ENCODE measurements around the gene GPR162.

Gene GPR162

DNA sequence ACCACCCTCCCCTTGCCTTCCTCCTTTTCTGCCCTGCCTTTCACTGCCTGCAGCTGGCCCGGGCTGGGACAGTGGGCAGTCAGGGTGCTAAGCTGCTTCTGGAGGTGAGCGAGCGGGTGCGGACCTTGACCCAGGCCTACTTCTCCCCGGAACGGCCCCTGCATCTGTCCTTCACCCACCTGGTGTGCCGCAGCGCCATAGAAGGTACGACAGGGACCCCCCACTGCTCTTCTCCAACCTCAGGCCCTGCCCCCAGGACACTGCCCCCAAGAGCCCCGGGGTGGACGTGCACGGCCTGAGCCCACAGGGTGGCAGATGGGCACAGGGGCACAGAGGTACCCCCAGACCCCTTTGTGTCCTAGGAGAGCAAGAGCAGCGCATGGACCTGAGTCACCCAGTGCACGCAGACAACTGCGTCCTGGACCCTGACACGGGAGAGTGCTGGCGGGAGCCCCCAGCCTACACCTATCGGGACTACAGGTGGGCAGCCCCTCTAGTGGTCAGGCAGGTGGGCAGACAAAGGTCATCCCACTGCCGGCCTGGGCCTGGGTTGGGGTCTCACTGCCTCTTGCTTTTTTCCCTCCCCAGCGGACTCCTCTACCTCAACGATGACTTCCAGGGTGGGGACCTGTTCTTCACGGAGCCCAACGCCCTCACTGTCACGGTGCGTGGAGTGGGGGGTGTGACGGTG lies 15.9 kb downstream of the GPR162 start:
- DNase-seq: no peak

DNA sequence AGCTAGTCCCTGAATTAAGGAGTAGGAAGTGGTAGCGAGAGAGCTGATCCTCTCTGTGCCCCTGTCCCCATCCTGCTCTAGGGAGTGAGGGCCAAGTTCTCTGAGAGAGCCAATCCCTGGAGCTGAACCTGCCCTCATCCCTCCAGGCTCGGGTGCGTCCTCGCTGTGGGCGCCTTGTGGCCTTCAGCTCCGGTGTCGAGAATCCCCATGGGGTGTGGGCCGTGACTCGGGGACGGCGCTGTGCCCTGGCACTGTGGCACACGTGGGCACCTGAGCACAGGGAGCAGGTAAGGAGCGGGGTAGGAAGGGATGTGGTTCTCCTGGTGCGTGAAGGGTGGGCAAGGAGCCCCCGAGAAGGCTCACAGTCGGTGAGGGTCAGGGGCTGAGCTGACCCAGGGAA lies 17.2 kb downstream of the GPR162 start:
- DNase-seq: no peak

GRCh38 chr12:6839482-6840201 lies 18.0 kb downstream of the GPR162 start:
- no peak for DNase-seq

DNA sequence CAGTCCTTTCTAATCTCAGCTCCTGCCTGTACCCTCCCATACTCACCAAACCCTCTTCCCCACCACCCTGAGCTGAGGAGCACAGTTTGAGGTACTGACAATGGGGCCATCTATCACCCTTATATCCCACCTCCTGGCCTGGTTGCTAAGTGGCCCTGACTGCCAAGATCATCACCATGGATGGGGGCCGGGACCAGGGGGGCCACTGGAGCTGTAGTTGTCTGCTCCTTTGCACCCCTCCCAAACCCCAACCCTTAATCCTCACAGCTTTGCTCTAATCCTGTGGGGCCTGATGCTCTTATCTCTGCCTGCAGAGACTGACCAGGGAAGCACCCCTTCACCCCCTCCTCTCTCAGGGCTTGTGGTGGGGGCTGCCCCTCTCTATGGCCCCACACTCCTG lies 18.7 kb downstream of the GPR162 start:
- no peak for DNase-seq

- no peak for DNase-seq
Observed at GRCh38 chr12:6840761-6841515, 19.3 kb downstream of the GPR162 start, which contains the start of gene GNB3. GNB3 (plus strand) TSS chr12:6840925; CDS start chr12:6841288, 363 bp downstream.

DNA sequence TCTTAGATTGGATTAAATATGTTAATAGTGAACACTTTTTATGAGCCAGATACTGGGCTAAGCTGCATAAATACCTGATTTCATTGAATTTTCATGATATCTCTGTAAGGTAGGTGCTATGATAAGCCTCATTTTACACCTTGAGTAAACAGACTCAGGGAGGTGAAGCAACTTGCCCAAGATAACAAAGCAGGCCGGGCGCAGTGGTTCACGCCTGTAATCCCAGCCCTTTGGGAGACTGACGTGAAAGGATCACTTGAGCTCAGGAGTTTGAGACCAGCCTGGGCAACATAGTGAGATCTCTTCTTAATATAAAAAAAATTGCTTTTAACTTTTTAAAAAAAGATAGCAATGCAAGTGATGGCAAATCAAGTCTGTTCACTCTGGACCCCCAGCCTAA lies 20.5 kb downstream of the GPR162 start:
- no peak for DNase-seq

DNA sequence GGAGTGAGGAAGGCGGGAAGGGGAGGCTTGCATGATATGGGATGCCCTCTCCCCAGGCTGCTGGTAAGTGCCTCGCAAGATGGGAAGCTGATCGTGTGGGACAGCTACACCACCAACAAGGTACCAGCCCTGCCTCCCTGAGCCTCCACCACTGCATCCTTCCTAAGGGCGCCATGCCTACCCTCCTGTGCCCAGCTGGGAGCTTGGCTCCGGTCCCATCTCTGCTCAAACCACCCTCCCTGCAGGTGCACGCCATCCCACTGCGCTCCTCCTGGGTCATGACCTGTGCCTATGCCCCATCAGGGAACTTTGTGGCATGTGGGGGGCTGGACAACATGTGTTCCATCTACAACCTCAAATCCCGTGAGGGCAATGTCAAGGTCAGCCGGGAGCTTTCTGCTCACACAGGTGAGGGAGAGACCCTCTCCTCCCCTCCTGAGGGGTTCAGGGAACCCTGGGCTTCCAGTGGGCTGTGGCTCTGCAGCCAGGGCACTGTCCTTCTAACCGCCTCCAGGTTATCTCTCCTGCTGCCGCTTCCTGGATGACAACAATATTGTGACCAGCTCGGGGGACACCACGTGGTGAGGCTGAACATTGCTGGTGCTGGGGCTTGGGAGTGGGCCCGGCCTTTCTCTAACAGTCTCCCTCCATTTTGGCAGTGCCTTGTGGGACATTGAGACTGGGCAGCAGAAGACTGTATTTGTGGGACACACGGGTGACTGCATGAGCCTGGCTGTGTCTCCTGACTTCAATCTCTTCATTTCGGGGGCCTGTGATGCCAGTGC lies 21.7 kb downstream of the GPR162 start:
- peak in 1 of 2 experiments; percentile 22 for DNase-seq

DNA sequence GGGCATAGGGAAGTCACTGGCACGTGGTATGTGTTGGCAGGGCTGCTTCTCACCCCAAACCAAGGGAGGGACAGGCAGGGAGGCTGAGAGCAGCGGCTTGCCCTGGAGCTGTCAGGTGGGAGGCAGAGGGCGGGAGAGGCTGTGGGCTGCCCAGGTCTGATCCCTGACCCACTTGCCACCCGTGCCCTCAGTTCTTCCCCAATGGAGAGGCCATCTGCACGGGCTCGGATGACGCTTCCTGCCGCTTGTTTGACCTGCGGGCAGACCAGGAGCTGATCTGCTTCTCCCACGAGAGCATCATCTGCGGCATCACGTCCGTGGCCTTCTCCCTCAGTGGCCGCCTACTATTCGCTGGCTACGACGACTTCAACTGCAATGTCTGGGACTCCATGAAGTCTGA lies 23.8 kb downstream of the GPR162 start:
- no peak for DNase-seq

DNA sequence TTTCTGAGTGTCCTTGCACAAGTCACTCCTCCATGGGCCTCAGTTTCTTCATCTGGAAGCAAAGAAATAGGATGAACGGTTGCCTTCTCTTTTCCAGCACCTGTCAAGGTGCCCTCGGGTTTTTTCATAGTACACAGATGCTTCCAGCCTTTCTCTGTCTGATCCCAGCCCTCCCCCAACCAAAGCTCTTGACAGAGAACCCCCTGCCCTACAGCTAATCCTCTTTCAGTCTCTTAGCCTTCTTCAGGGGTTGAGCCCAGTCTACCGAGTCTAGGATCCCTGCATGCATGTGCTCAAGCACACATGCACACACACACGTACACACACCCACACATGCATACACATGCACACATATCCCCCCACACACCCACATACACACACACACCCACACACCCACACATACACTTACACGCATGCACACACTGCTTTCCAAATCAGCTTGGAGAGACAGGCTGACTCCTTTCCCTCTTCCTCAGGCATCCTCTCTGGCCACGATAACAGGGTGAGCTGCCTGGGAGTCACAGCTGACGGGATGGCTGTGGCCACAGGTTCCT lies 24.8 kb downstream of the GPR162 start:
- DNase-seq: no peak

- DNase-seq: no peak
Observed at GRCh38 chr12:6847676-6848075, 26.1 kb downstream of the GPR162 start.

DNA sequence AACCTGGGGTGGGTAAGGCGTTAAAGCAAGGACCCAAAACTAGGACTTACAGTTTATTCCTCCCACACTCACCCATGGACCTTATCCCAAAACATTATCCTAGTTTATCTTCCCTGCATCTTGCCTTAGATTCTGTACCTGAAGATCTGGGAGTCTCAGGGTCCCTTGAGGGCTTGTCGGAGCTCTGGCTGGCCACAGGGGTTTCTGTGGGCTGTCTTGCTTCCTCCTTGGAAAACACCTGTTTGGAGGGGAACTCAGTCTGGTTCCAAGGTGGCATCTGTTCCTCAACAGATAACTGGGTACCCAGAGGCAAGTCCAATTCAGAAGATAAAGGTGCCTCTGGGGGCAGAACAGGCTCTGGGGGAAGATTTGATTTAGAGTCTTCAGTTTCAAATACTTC lies 27.8 kb downstream of the GPR162 start:
- no peak for DNase-seq

GRCh38 chr12:6849976-6850560 lies 28.4 kb downstream of the GPR162 start:
- no peak for DNase-seq

DNA sequence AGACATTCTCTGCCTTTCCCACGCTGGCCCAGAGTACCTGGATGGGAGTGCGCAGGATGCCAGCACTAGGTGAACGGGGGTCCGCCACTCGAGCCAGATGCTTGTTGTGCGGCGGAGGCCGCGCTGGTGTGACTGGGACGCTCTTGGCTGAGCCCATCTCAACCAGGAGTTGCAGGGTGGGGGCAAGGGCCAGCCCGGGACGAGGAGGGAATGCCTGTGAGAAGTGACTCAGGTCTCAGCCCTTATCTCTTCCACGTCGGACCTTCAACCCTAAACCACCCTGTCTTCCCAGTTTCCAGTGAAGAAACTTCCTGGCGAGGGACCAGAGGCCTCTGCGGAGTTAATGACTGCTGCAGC lies 29.2 kb downstream of the GPR162 start:
- DNase-seq: no peak

DNA sequence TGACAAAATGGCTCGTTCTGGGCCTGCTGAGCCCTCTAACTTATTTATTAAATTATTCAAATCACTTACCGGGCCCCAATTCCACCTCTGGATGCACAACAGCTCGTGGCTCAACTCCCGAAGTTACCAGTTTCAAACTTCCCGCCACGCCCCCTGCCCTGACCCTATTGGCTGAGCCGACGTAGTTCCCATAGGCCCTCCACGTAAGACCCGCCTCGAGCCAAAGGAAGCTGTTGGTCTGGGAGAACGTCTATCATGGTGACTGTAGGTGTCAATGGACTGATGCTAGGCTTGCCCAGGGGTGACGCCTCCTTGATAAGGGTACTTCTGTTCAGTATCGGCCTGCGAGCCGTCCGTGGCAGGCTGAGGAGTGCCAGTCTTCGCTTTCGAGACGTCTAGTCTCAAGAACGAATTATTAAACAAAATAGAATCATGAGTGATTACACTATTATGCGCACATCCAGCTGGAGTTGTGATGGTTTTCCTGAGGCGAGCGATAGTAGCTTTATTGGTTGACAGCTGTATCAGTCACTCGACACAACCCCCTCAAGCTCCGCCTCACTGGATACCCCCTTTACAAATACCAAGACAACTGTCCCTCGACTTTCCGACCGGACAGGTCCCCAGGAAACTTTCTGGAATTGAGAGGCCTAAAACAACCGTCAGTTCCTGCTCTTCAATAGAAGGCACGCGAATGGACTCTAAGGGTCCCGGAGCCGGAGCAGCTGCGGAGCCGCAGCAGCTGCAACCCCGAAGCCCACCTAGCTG lies 29.7 kb downstream of the GPR162 start, which contains the start of gene CDCA3:
TSS of gene CDCA3 (minus strand) at position 134 of the 768 bp plus-strand sequence. CDS start 334 bp downstream, outside the sequence.
- DNase-seq: peak; percentile 99 to 100

- peak; percentile 100 for DNase-seq
Observed at GRCh38 chr12:6851921-6852650, 30.5 kb downstream of the GPR162 start, which contains the start of gene USP5. USP5 (plus strand) TSS chr12:6852150; CDS start chr12:6852180, 30 bp downstream.

GRCh38 chr12:6852651-6853354 lies 31.2 kb downstream of the GPR162 start:
- DNase-seq: peak in 1 of 2 experiments; percentile 47

DNA sequence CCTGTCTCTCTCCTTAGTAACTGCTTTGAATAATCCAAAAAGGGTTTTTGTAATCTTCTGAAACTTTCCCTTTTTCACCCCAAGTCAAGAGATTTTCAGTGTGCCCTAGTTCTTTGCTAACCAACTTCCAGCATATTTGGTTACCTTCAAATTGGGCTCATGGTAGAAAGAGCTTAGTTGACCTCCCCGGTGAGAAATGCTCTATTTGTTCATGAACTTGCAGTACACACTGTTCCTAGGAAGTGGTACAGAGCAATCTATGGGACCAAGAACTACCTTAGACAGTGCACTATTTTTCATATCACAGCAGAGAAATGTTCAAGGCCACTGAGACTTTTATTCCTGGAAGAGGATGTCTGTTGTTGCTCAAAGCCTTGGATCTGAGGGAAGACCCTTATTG lies 32.0 kb downstream of the GPR162 start:
- DNase-seq: no peak

DNA sequence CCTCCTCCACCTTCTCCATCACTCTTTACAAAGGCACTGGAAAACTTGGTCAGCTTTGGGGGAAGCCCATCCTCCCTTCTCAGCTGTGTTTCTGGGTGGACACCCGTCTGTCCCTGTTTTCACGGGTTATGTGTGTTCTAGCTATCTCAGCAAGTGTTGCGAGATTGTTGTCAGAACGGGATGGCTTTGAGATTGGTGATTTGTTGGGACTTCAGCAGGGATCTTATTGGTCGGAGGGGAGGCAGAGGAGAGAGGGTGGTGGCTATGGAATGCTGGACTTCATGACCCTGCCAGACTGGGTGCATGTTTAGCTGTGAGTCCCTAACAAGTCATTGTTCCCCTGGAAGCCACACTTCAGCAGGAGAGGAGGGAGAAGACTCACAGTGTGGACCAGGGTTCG lies 32.4 kb downstream of the GPR162 start:
- no peak for DNase-seq

DNA sequence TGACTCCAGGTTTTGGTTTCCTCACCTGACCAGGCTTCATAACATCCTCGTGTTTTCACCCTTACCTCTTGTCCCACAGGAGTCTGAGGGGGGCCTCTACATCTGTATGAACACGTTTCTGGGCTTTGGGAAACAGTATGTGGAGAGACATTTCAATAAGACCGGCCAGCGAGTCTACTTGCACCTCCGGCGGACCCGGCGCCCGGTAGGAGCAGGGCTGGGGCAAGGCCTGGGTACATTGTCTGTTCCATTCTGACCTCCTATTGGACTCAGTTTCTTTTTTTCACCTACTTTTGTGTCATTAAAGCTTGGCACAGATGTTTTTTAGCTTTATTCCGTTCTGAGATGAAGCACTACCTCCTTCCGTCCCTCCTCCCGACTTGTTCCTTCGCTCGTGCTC lies 33.7 kb downstream of the GPR162 start:
- DNase-seq: no peak

DNA sequence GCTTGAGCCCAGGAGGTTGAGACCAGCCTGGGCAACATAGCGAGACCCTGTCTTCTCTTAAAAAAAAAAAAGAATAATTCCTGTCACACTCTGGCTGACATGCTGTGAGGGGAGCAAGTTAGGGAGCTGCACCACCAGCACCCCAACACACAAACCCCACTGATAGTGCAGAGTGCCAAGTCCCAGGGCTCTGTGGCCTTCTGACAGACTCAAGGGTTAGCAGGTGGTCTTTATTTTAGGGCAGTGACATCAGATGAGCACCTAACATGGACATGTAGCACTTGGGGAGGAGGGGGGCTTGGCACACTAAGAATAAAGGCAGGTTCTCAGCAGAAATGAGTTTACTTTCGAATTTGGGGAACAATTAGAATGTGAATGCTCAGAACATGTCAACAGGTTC lies 37.2 kb downstream of the GPR162 start:
- DNase-seq: no peak
